Measurements from ENCODE around the gene AKR1C2.
"Not testable (repeated sequence)": the region's sequence is repeated elsewhere in the genome, so short reads cannot be mapped to it uniquely, and the experiment has no call there.

AKR1C2 gene

DNA sequence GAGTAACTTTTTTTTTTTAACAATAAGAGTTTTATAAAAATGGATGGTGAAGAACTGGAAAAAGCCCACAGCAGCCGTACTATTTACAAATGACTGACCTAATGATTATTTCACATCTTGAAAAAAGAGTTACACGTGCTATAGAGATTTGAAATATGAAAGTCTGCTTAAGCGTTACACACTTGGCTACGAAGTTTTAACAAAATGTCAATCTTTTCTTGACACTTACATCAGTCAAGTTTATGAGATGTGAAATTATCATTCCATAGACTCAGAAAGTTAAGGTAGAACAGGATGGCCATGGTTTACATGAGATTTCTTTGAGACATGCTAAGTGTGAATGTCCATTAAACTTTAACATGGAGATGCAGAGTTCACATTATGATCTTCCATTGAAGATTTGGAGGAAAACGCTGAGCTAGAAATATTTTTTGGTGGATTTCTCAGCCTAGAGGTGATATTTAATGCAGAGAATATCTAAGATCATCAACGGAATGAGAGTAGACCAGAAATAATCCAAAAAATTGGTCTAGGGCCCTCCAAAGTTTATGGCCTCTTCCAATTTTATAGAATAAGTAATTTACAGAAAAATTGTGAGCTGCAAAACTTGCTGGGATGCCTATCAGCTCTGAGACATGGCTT, 15.5 kb downstream of the AKR1C2 start:
- not testable (repeated sequence) for DNase-seq (ENCODE audit: low spot score)

DNA sequence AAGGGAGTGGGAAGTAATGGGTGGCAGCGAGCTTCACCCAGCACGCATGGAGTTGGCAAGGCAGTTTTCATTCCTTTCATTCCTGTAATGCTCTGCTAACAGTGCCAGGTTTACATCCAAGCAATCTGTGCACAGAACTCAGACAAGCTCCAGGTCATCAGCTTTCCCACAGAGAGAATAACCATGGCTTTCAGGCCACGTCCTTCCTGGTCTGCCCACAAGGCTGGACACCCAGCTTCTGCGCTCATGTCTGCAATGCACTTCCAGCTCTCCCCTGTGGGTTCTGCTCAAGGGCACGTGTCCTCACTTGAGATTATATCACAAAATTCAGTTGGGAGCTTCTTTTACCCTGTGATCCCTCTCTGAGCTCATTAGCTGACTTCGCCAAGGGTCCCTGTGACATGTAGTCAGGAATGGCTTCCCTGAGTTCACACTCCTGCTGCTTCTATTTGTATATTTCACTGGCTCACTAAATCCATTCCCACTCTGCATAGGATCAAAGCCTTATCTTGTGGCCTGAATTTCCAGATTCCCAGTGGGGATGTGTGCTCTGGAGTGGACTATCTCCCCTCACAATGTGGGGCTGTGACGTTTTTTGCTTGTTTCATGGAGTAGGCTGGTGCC, 18.6 kb downstream of the AKR1C2 start:
- DNase-seq (ENCODE audit: low spot score), result no peak

DNA sequence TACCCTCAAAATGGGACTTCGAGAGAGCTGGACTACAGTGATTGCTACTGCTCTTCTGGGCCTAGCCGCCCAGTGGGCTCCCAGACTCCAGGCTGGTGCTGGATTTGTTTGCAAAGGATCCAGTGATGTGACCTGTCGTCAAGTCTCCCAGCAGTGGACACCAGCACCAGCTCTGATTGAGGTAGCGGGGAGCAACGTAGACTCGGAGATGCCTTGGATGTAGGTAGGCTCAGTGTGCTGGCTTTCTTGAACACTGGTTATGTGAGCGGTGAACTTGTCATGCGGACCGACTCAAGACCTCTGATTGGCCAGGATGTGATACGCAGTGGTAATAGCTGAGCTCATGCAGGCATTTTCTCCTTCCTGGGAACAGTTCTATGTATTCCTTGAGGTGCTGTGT, 19.4 kb downstream of the AKR1C2 start:
- no peak for DNase-seq (ENCODE audit: low spot score)

DNA sequence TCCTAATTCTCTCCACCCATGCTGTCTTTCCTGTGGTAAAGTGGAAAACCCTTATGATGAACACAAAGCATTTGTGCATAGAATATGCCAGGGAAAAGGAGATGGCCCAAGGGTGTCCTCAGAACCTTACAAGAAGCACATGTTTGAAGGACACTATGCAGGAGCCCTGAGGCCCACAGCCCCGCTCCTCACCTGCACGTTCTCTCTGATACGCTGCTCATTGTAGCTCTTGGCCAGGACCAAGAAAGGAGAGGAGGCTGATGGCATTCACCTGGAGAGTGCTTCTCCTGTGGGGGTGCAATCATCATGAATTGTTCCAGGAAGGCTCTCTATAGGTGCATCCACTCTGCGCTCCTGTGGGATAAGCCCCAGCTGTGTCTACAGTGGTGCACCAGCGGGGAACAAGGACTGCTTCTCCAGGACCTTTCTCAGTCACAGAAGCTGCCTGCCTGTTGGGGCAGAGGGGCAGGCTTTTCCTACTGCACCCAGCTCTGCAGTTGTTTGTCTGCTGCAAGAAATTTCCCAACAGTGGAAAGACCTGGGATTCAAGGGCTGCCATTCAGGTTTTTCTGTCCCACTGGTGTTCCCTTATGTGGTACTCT, 19.9 kb downstream of the AKR1C2 start:
- no peak for DNase-seq (ENCODE audit: low spot score)

DNA sequence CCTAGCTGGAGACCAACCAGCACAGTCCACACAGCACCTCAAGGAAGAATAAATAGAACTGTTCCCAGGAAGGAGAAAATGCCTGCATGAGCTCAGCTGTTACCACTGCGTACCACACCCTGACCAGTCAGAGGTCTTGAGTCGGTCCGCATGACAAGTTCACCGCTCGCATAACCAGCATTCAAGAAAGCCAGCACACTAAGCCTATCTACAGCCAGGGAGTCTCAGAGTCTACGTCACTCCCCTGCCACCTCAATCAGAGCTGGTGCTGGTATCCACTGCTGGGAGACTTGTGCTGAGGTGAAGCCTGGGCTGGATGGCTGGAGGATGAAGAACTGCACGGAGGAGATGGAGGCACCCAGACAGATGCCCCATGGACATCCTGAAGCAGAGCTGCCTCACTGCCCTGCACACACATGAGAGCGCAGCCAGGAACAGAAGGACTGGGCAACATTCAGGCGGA, 20.9 kb downstream of the AKR1C2 start:
- no peak for DNase-seq (ENCODE audit: low spot score)

DNA sequence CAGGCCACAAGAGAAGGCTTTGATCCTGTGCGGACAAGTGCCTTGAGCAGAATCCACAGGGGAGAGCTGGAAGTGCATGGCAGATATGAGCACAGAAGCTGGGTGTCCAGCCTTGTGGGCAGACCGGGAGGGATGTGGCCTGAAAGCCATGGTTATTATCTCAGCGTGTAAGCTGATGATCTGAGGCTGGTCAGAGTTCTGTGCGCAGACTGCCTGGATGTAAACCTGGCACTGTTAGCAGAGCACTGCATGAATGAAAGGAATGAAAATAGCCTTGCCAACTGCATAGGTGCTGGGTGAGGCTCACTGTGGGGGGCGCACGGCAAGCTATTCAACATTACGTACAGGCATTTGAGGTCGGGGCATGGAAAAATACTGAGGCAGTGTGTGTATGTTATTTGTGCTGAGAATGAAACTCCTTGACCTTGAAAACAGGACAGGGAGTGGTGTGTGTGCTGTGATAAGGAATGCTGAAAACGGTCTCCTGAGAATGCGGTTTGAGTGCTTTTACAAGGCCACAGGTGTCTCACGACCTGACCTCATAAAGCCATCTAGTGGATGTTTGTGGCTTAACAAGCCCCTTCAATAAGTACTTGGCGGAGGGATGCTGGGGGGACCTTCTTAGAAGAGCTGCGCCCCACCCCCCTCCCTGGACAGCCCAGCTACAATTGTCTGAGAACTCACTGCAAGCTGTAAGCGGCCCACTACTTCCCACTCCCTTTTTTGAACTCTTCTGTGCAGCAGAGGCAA, 21.8 kb downstream of the AKR1C2 start:
- no peak for DNase-seq (ENCODE audit: low spot score)

DNA sequence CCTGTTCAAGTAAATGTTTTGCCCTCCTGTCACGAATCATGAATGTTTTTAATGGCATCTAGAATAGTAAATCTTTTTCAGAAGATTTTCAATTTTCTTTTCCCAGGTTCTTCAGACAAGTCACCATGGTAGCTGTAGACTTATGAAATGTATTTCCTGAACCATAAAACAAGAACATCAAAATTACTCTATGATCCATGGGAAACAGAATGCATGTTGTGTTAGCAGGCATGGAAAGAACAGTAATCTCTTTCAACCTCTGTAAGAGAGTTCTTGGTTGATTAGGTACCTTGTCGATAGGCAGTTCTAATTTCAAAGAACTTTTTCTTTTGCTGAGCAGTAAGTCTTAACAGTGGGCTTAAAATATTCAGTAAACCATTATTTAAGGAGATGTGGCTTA, 22.9 kb downstream of the AKR1C2 start:
- DNase-seq (ENCODE audit: low spot score), result no peak

DNA sequence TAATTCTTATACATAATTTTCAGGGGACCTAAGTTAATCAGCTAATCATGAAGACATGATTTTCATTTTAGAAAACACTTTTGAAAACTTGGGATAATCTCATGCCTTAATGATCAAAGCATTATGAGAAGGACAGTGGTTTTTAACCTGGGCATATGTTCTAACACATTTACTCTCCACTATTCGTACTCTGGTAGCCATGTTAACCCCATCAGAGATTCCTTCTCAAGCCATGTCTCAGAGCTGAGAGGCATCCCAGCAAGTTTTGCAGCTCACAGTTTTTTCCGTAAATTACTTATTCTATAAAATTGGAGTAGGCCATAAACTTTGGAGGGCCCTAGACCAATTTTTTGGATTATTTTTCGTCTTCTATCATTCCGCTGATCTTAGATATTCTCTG, 24.8 kb downstream of the AKR1C2 start:
- DNase-seq (ENCODE audit: low spot score), result no peak

DNA sequence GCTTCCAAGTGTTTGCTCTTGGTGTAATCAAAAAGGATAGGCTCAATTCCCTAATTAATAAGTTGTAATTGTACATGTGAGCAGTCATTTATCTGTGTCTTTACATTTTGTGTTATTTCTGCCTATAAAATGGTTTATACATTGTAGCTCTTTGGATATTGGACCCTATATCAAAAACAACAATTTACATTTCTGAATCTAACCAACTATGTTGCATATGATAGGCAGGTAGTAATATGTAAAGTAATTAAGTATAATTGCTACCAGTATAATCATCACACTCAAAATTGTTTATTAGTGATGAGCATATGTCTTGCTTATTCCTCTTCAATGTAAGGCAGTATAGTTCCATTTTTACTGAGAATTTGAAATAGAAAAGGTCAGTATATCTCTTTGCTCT, 26.6 kb downstream of the AKR1C2 start:
- DNase-seq (ENCODE audit: low spot score), result no peak

DNA sequence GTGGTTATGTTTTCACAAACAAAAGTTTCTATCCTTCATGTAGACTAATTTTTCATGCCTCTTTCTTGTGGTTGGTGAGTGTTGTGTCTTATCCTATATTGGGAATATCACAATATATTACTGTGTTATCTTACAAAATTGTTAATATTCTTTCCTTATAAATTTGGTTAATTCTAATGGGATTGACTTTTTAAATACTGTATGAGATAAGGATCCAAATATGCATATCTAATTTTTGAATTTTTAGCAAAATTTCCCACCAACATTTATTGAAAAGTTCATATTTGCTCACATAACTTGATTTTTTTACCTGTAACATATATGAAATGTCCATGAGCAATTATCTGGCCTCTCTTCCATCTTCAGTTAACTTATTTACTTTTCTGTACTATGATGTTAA, 29.3 kb downstream of the AKR1C2 start:
- DNase-seq (ENCODE audit: low spot score), result not testable (repeated sequence)

DNA sequence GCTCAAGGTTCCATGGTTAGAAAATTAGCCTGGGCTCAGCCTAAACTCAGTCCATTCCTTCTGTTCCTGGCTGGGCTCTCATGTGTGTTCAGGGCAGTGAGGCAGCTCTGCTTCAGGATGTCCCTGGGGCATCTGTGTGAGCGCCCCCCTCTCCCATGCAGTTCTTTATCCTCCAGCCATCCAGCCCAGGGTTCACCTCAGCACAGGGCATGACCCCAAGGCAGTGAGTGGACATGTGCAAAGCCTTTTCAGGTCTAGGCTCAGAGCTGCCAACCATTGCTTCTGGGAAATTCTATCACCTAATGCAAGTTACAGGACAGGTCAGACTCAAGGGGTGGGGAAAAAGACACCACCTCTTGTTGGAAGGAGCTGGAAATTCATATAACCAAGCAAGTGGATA, 30.4 kb downstream of the AKR1C2 start:
- not testable (repeated sequence) for DNase-seq (ENCODE audit: low spot score)

DNA sequence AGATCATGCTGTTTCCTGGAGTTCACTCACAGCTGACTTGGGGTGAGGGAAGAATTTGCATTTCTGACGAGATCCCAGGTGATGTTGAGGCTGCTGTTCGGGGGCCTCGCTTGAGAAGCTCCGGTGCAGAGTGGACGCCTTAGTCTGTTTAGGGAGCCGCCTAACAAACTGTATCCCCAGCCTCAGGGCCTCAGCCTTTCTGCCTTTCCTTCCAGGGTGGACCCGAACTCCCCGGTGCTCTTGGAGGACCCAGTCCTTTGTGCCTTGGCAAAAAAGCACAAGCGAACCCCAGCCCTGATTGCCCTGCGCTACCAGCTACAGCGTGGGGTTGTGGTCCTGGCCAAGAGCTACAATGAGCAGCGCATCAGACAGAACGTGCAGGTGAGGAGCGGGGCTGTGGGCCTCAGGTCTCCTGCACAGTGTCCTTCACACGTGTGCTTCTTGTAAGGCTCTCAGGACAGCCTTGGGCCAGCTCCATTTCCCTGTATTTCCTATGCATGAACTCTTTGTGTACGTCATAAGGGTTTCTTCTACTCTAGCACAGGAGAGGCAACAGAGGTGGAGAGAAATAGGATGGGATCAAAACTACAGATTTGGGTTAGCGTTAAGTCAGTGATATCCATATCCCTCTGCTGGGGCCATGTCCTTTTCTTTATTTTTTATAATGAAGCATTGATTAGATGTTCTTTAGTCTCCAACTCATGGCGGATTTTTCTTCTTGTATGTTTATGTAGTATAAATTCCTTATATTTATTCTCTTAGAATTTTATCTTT, 31.1 kb downstream of the AKR1C2 start:
- not testable (repeated sequence) for DNase-seq (ENCODE audit: low spot score)

DNA sequence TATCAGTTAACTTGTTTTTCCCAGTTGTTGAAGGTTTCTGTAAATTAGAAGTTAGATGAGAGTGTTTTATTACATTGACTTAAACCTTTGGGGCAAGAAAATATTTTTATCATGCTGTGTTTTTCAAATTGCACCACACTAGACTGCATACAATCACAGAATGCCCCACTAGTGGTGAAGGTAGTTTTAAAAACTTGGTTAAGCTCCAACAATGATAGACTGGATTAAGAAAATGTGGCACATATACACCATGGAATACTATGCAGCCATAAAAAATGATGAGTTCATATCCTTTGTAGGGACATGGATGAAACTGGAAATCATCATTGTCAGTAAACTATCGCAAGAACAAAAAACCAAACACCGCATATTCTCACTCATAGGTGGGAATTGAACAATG, 33.3 kb downstream of the AKR1C2 start:
- not testable (repeated sequence) for DNase-seq (ENCODE audit: low spot score)

DNA sequence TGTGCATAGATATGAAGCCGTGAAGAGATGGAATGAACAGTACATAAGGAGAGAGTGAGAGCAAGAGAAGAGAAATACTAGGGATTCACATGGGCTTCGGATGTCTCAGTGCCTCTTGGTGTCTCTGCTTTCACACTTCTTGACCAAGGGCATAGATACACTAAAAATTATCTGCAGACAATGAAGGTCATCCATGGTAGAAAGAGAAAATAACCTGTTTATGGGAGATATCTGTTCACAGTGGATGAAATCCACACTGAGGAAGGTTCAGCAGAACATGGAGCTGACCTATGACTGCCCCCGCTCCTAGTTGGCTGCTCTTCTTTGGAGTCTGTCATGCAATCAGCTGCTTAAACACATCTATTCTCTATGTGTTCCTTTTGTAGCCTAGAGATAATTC, 34.4 kb downstream of the AKR1C2 start:
- DNase-seq (ENCODE audit: low spot score), result not testable (repeated sequence)

DNA sequence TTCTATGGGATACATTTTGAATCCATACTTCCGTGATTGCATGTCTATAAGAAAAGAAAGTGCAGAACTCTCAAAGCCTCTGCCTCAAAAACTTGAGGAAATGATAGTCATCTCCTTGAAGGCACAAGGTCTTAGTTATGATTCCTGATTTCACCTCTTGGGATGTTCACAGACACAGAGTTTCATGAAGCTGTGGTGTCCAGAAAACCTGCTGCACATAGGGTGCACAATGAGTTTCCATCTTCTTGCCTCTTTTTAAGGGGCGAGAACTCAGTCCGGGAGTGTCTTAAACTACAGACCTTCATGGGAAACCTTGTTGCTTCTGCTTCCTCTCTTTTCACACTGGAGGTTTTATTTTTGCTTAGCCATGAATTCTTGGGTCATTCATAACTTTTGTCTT, 36.5 kb downstream of the AKR1C2 start:
- DNase-seq (ENCODE audit: low spot score), result not testable (repeated sequence)

DNA sequence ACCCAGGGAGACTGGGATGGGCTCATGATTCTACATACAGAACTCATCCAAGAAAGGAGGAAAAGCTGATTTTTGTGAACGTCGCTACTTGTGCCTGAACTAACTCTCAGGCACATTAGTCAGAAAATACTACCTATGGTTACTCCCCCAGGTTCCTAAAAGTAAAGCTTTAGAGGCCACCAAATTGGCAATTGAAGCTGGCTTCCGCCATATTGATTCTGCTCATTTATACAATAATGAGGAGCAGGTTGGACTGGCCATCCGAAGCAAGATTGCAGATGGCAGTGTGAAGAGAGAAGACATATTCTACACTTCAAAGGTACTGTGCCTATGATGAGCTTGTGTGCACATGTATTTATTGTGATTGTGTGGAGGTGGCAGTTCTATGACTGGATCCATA, 37.9 kb downstream of the AKR1C2 start:
- not testable (repeated sequence) for DNase-seq (ENCODE audit: low spot score)

DNA sequence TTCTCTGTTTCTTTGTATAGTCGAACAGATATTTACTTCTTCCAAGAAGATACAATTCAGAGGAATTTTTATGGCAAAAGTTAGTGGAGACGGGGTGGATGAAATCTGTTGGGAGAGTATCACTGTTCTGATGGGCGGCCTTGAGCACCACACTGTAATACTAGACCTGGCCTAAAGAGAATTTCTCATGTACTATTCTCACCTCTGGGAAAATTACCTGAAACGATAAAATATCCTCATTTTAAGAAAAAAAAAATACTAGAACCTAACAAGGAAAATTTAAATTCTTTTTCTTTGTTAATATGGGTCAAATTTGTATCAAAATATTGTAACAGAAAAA, 39.9 kb downstream of the AKR1C2 start:
- not testable (repeated sequence) for DNase-seq (ENCODE audit: low spot score)

DNA sequence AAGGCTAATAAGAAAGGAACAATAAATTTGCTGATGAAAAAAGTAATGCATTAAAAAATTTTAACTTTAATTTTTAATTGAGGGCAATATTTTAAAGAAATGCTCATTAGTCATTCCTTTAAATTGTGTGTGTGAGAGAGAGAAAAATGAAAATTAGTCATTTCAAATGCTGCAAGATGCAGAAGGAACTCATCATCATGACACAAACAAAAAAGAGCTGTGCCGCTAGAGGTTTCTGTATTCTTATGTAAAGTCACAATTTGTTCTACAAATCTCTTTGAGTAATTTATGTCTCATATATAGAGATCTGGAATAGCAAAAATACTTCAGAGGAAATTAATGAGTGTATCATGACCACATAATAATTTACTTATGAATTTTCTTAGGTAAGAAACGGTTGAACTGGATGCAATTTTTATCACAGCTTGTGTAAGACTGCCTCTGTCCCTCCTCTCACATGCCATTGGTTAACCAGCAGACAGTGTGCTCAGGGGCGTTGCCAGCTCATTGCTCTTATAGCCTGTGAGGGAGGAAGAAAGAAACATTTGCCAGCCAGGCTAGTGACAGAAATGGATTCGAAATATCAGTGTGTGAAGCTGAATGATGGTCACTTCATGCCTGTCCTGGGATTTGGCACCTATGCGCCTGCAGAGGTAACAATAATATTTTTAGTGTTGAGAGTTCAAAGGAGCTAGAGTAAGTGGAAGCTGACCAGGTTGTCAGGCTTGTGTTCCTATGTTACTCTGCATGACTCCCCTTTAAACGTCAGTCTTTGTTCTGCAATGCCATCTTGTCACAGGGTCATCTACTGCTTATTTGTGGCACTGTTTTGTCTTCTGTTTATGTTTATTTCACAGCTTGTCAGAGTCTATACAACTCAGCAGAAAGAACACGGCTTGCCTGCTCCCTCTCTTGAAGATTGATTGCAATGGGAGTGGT, 40.5 kb downstream of the AKR1C2 start, which contains the start of gene AKR1C1:
Gene AKR1C1, plus strand, starts transcription at position 540 of the 939 bp plus-strand sequence. Its CDS starts 30 bp downstream, at position 570.
- DNase-seq (ENCODE audit: low spot score), result not testable (repeated sequence)

DNA sequence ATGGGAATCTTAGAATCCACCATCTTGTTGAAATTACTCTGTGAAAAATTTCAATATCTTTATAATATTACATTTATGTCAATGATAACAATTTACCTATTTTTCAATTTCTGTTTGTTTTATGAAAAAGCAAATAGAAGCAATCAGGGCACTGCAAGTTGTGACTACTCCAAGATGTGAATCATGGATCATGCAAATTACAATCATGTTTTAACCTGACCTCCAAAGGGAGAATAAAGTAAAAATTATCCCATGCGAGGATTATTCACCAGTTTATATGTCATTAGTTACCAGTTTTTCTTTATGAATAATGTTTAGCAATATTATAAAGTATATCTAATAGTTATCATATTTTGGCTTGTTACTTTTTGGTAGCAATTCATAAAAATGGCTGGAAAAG, 41.3 kb downstream of the AKR1C2 start:
- not testable (repeated sequence) for DNase-seq (ENCODE audit: low spot score)

DNA sequence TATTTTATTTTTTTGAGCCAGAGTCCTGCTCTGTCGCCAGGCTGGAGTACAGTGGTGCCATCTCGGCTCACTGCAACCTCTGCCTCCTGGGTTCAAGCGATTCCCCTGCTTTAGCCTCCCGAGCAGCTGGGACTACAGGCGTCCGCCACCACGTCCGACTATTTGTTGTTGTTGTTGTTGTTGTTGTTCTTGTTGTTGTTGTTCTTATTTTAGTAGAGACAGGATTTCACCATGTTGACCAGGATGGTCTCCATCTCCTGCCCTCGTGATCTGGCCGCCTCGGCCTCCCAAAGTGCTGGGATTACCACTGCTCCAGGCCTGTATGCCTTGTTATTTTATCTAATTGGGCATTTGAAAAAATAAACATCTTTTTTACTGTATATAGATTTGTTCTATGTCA, 42.1 kb downstream of the AKR1C2 start:
- DNase-seq (ENCODE audit: low spot score), result not testable (repeated sequence)
